Measurements from ENCODE around the gene SPDYE3. TPM values are rescaled to one million over a fixed set of nuclear protein-coding genes. Genes with fewer than 3 reads are reported as not detected.

The SPDYE3 gene
- polyA plus RNA-seq, 1 donor from 2014 or later = not detected

DNA sequence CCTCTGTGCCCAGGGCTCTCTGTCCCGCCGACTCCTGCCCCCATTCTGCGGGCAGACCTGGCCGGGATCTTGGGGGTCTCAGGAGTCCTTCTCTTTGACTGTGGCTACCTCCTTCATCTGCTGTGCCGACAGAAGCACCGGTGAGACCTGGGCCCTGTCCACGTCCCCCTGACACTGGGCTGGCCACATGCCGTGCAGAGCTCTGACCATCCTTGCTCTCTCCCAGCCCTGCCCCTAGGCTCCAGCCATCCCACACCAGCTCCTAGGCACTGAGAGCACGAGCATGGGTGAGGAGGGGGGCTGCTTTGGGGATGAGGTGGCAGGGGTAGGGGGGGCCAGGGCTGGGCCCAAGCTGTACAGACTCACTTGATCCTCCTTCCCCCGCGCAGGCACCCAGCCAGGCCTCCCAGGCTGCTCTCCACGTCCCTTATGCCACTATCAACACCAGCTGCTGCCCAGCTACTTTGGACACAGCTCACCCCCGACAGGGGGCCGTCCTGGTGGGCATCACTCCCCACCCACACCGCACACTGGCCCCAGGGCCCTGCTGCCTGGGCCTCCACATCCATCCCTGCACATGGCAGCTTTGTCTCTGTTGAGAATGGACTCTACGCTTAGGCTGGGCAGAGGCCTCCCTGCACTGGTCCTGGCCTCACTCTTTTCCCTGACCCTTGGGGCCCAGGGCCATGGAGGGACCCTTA is 45.6 kb downstream of the SPDYE3 start:
- Histone ChIP-seq H3K79me2 (replicated peaks; ENCODE audit: insufficient read depth, low read length) (no peaks in the 10 kb centered on the region), H3K4me3 (ENCODE audit: low read length) (no peak overlapping the region), H3K27me3 (ENCODE audit: insufficient read depth, low read depth, low read length) (no peaks in the 10 kb centered on the region), H3K4me2 (ENCODE audit: low read length) (no peak overlapping the region), H3K9me3 (ENCODE audit: low read length) (no peaks in the 10 kb centered on the region), H3K9me2 (ENCODE audit: insufficient read depth, low read length) (no peaks in the 10 kb centered on the region), H3K9ac (ENCODE audit: low read length) (no peak overlapping the region), H3F3A (ENCODE audit: insufficient read depth, low read length, poor library complexity, severe bottlenecking) (no peaks in the 10 kb centered on the region), H3K36me3 (ENCODE audit: insufficient read depth, low read length) (no peaks in the 10 kb centered on the region), H4K20me1 (ENCODE audit: insufficient read depth) (no peaks in the 10 kb centered on the region), H3K27ac (ENCODE audit: low read length) (no peak overlapping the region), H2AFZ (ENCODE audit: low read depth, low read length) (no peak overlapping the region)
- no peak for TF ChIP-seq POLR2AphosphoS5 (IDR thresholded peaks at IDR 0.05)
- TF ChIP-seq MXI1 (conservative IDR thresholded peaks at IDR 0.05; ENCODE audit: poor library complexity, severe bottlenecking) = no peak
- TF ChIP-seq TAF1 (IDR thresholded peaks at IDR 0.05; ENCODE audit: low read depth) = no peak
- TF ChIP-seq SMC3 (conservative IDR thresholded peaks at IDR 0.05; ENCODE audit: poor library complexity) = no peak
- TF ChIP-seq EZH2 (IDR thresholded peaks at IDR 0.05; ENCODE audit: borderline replicate concordance, insufficient read depth, low read length, poor library complexity, severe bottlenecking) = no peak
- TF ChIP-seq, protein P1, sequence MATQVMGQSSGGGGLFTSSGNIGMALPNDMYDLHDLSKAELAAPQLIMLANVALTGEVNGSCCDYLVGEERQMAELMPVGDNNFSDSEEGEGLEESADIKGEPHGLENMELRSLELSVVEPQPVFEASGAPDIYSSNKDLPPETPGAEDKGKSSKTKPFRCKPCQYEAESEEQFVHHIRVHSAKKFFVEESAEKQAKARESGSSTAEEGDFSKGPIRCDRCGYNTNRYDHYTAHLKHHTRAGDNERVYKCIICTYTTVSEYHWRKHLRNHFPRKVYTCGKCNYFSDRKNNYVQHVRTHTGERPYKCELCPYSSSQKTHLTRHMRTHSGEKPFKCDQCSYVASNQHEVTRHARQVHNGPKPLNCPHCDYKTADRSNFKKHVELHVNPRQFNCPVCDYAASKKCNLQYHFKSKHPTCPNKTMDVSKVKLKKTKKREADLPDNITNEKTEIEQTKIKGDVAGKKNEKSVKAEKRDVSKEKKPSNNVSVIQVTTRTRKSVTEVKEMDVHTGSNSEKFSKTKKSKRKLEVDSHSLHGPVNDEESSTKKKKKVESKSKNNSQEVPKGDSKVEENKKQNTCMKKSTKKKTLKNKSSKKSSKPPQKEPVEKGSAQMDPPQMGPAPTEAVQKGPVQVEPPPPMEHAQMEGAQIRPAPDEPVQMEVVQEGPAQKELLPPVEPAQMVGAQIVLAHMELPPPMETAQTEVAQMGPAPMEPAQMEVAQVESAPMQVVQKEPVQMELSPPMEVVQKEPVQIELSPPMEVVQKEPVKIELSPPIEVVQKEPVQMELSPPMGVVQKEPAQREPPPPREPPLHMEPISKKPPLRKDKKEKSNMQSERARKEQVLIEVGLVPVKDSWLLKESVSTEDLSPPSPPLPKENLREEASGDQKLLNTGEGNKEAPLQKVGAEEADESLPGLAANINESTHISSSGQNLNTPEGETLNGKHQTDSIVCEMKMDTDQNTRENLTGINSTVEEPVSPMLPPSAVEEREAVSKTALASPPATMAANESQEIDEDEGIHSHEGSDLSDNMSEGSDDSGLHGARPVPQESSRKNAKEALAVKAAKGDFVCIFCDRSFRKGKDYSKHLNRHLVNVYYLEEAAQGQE (IDR thresholded peaks at IDR 0.05; ENCODE audit: borderline replicate concordance) = no peak
- no peak for TF ChIP-seq RAD21 (conservative IDR thresholded peaks at IDR 0.05)
- TF ChIP-seq, protein P2, sequence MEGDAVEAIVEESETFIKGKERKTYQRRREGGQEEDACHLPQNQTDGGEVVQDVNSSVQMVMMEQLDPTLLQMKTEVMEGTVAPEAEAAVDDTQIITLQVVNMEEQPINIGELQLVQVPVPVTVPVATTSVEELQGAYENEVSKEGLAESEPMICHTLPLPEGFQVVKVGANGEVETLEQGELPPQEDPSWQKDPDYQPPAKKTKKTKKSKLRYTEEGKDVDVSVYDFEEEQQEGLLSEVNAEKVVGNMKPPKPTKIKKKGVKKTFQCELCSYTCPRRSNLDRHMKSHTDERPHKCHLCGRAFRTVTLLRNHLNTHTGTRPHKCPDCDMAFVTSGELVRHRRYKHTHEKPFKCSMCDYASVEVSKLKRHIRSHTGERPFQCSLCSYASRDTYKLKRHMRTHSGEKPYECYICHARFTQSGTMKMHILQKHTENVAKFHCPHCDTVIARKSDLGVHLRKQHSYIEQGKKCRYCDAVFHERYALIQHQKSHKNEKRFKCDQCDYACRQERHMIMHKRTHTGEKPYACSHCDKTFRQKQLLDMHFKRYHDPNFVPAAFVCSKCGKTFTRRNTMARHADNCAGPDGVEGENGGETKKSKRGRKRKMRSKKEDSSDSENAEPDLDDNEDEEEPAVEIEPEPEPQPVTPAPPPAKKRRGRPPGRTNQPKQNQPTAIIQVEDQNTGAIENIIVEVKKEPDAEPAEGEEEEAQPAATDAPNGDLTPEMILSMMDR (IDR thresholded peaks at IDR 0.05; ENCODE audit: poor library complexity, severe bottlenecking) = no peak
- TF ChIP-seq EP300 (conservative IDR thresholded peaks at IDR 0.05; ENCODE audit: poor library complexity, severe bottlenecking) = no peak

DNA sequence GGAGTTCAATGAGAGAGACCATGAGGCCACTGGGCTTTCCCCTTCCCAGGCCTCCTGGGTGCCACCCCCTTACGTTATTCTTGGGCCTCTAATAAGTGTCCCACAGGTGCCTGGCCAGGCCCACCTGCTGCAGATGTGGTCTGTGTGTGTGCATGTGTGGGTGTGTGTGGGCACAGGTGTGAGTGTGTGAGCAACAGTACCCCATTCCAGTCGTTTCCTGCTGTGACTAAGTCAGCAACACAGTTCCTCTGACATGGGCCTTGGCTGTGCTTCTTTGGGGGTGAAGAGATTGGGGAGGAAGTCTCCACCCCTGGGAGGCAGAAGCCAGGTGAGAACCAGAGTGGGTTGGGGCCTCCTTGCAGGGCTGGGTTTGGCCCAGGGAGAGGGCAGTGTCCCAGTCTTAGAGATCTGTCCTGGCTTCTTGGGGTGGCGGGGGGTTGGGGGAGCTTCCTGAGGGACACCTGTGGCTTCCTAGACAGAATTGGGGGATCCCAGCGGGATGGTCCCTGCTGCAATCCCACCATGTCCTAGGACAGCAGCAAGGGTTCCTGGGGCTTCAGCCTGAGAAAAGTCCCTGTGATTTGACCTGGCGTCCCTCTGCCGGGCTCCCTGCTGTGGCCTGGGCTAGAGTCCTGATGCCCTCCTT is 46.3 kb downstream of the SPDYE3 start:
- Histone ChIP-seq H3K9ac (ENCODE audit: low read length) (no peak overlapping the region), H3K27ac (ENCODE audit: low read length) (no peak overlapping the region), H3K4me3 (ENCODE audit: low read length) (no peak overlapping the region), H3K27me3 (ENCODE audit: insufficient read depth, low read depth, low read length) (no peaks in the 10 kb centered on the region), H3K4me2 (ENCODE audit: low read length) (no peak overlapping the region), H3K9me2 (ENCODE audit: insufficient read depth, low read length) (no peaks in the 10 kb centered on the region), H3K36me3 (ENCODE audit: insufficient read depth, low read length) (no peaks in the 10 kb centered on the region), H4K20me1 (ENCODE audit: insufficient read depth) (no peaks in the 10 kb centered on the region), H2AFZ (ENCODE audit: low read depth, low read length) (no peak overlapping the region), H3K9me3 (ENCODE audit: low read length) (no peaks in the 10 kb centered on the region), H3K79me2 (replicated peaks; ENCODE audit: insufficient read depth, low read length) (no peaks in the 10 kb centered on the region), H3F3A (ENCODE audit: insufficient read depth, low read length, poor library complexity, severe bottlenecking) (no peaks in the 10 kb centered on the region)
- no peak for TF ChIP-seq EZH2 (IDR thresholded peaks at IDR 0.05; ENCODE audit: borderline replicate concordance, insufficient read depth, low read length, poor library complexity, severe bottlenecking)
- TF ChIP-seq, protein P2 (IDR thresholded peaks at IDR 0.05; ENCODE audit: poor library complexity, severe bottlenecking) = no peak
- TF ChIP-seq MXI1 (conservative IDR thresholded peaks at IDR 0.05; ENCODE audit: poor library complexity, severe bottlenecking) = no peak
- TF ChIP-seq, protein P1 (IDR thresholded peaks at IDR 0.05; ENCODE audit: borderline replicate concordance) = no peak
- TF ChIP-seq EP300 (conservative IDR thresholded peaks at IDR 0.05; ENCODE audit: poor library complexity, severe bottlenecking) = no peak
- TF ChIP-seq POLR2AphosphoS5 (IDR thresholded peaks at IDR 0.05) = no peak
- TF ChIP-seq RAD21 (conservative IDR thresholded peaks at IDR 0.05) = no peak
- no peak for TF ChIP-seq TAF1 (IDR thresholded peaks at IDR 0.05; ENCODE audit: low read depth)
- no peak for TF ChIP-seq SMC3 (conservative IDR thresholded peaks at IDR 0.05; ENCODE audit: poor library complexity)
